Caco-2 (cell line): ENCODE data around the gene HRCT1. TPM values are rescaled to one million over a fixed set of nuclear protein-coding genes. Genes with fewer than 3 reads are reported as not detected.

Experiments used
- BruUV-seq: library from RNA; stranded (reverse); fragments of 400-500 nt; replicated peaks from 2 replicates; lab custom pipeline; 2021; lab: Mats Ljungman, UMichigan
- CTCF ChIA-PET: fragments of 300-600 bp; sonication (Branson Sonifier 250); formaldehyde crosslinking; loops from one replicate; lab custom pipeline; 2022; ENCODE audit warnings: antibody characterized with exemption; lab: Charles Lee
- POLR2A ChIA-PET: fragments of 300-600 bp; sonication (Branson Sonifier 250); formaldehyde crosslinking; loops from one replicate; lab custom pipeline; 2022; ENCODE audit warnings: antibody characterized with exemption; lab: Charles Lee
- DNase-seq, 2 experiments: peaks; one replicate each; pipeline versions ENCODE4 v3.0.0 to v3.0.0-alpha.2; 2020 to 2022
- H3K27me3 ChIP-seq: replicated peaks from 2 replicates; pipeline ENCODE4 v1.6.0; 2011; ENCODE audit warnings: low read length; ENCODE audit not compliant: control insufficient read depth, insufficient read depth
- H3K36me3 ChIP-seq: 2 replicates; pipeline ENCODE4 v1.5.1; 2011; ENCODE audit warnings: low read length; ENCODE audit not compliant: control insufficient read depth, insufficient read depth
- H3K4me1 ChIP-seq: fragments of 250-450 bp; sonication (Bioruptor Pico); 2 replicates; pipeline ENCODE4 v1.5.1; 2020; ENCODE audit warnings: mild to moderate bottlenecking
- H3K4me3 ChIP-seq: 2 replicates; pipeline ENCODE4 v1.5.1; 2011; ENCODE audit warnings: low read depth, mild to moderate bottlenecking, control low read depth, low read length
- H3K9me3 ChIP-seq: fragments of 250-450 bp; sonication (Bioruptor Pico); 2 replicates; pipeline ENCODE4 v1.5.1; 2020; ENCODE audit warnings: mild to moderate bottlenecking, moderate library complexity
- H3K27ac Mint-ChIP-seq: one replicate; pipeline ENCODE4 v1.8.0; 2022; ENCODE audit warnings: mixed read lengths; ENCODE audit not compliant: unreplicated experiment
- H3K27me3 Mint-ChIP-seq: one replicate; pipeline ENCODE4 v1.8.0; 2022; ENCODE audit warnings: mixed read lengths; ENCODE audit not compliant: insufficient read depth, unreplicated experiment
- H3K36me3 Mint-ChIP-seq: one replicate; pipeline ENCODE4 v1.8.0; 2022; ENCODE audit warnings: mild to moderate bottlenecking, mixed read lengths; ENCODE audit not compliant: insufficient read depth, unreplicated experiment
- H3K4me1 Mint-ChIP-seq: one replicate; pipeline ENCODE4 v1.8.0; 2022; ENCODE audit warnings: low read depth, mixed read lengths; ENCODE audit not compliant: unreplicated experiment
- H3K4me3 Mint-ChIP-seq: one replicate; pipeline ENCODE4 v1.8.0; 2022; ENCODE audit warnings: mild to moderate bottlenecking, moderate library complexity, mixed read lengths; ENCODE audit not compliant: unreplicated experiment
- H3K9me3 Mint-ChIP-seq: one replicate; pipeline ENCODE4 v1.8.0; 2022; ENCODE audit warnings: mixed read lengths; ENCODE audit not compliant: unreplicated experiment
- intact Hi-C: fragments of 100-400 bp; cut with micrococcal nuclease; formaldehyde crosslinking; loops from one replicate; pipeline ENCODE4 v1.10.0; 2022; ENCODE audit not compliant: unreplicated experiment
- total RNA-seq: library from RNA; stranded (reverse); gene quantifications from 2 replicates; pipeline ENCODE4 v1.2.3, GENCODE V29; 2022
- TF ChIP-seq, protein P1 (sequence below), 2 experiments: fragments of 200-600 bp in 1 of 2; IDR thresholded peaks; 1 replicate in 1 of 2; 2 replicates in 1 of 2; pipeline versions ENCODE4 v1.5.1 to v1.8.0; 2011 to 2022; ENCODE audit warnings: antibody characterized with exemption in 1 of 2, control low read depth in 1 of 2, inconsistent platforms in 1 of 2, low read depth in 1 of 2, low read length in 1 of 2, mild to moderate bottlenecking in 1 of 2, moderate library complexity in 1 of 2; ENCODE audit not compliant: insufficient read depth in 1 of 2, severe bottlenecking in 1 of 2, unreplicated experiment in 1 of 2

HRCT1 gene
- total RNA-seq, 1 experiment from 2014 or later = not detected

DNA sequence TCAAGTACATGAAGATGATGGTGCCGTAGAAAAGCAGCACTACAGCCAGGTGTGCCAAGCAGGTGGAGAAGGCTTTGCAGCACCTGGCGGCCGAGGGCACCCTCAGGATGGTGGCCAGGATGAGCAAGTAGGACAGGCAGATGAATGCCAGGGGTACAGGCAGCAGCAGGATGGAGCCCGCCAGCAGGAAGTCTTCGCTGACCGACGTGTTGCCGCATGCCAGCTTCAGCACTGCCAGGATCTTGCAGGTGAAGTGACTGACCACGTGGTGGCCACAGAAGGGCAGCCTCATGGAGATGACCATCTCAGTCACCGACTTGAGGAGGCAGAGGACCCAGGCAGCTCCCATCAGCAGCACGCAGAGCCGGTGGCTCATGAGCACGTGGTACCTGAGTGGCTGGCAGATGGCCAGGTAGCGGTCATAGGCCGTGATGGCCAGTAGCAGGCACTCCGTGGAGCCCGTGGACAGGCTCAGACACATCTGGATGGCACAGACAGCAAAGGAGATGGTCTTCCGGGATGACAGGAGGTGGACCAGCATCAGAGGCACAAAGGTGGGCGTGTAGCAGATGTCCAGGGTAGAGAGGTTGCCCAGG, 36.3 kb upstream of the HRCT1 start:
- no peak for DNase-seq
- Mint-ChIP-seq H3K4me1 (no peaks in the 10 kb centered on the region), H3K4me3 (no peak overlapping the region), H3K9me3 (no peaks in the 10 kb centered on the region), H3K27ac (no peak overlapping the region), H3K36me3 (no peaks in the 10 kb centered on the region), H3K27me3 (no peaks in the 10 kb centered on the region)
- TF ChIP-seq, protein P1, sequence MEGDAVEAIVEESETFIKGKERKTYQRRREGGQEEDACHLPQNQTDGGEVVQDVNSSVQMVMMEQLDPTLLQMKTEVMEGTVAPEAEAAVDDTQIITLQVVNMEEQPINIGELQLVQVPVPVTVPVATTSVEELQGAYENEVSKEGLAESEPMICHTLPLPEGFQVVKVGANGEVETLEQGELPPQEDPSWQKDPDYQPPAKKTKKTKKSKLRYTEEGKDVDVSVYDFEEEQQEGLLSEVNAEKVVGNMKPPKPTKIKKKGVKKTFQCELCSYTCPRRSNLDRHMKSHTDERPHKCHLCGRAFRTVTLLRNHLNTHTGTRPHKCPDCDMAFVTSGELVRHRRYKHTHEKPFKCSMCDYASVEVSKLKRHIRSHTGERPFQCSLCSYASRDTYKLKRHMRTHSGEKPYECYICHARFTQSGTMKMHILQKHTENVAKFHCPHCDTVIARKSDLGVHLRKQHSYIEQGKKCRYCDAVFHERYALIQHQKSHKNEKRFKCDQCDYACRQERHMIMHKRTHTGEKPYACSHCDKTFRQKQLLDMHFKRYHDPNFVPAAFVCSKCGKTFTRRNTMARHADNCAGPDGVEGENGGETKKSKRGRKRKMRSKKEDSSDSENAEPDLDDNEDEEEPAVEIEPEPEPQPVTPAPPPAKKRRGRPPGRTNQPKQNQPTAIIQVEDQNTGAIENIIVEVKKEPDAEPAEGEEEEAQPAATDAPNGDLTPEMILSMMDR (IDR thresholded peaks at IDR 0.05; ENCODE audit: insufficient read depth in 1 of 2, low read depth in 1 of 2, low read length in 1 of 2, severe bottlenecking in 1 of 2, unreplicated experiment in 1 of 2) = no peak
- Histone ChIP-seq H3K9me3 (no peaks in the 10 kb centered on the region), H3K4me3 (no peak overlapping the region), H3K4me1 (no peaks in the 10 kb centered on the region), H3K36me3 (no peaks in the 10 kb centered on the region), H3K27me3 (no peaks in the 10 kb centered on the region)
- POLR2A ChIA-PET = no interaction called here
- intact Hi-C loops = no loop called here
- BruUV-seq = no TSS peak
- CTCF ChIA-PET = no interaction called here

DNA sequence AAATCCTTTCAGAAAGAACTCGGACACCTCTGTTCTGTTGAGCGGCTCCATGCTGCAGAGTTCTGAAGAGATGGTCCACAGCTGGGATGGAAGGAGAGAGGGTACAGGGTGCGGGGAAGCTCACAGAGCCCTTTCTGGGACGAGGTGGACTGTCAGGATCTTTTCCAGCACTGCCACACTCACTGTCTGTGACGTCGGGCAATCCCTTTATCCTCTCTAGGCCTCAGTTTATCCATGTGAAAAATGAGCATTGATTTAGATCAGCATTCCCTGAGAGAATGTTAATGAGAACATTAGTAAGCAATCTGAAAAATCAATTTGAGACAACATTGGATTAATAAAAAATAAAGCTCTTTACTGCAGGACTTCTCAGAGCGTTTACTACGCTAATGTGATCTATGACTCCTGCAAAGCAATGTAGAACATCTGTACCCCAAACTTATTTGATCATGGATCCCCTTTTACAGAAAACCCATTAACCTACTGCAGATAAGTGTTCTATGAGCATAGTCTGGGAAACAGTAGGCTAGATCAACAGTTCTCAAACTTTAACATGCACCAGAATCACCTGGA, 35.6 kb upstream of the HRCT1 start, which contains the start of gene OR13J1:
TSS of gene OR13J1 (minus strand) at position 51 of the 573 bp plus-strand sequence. CDS start at position 51, 0 bp downstream.
- DNase-seq = no peak
- Mint-ChIP-seq H3K4me1 (no peaks in the 10 kb centered on the region), H3K27ac (no peak within 1 kb of the TSS), H3K9me3 (no peaks in the 10 kb centered on the region), H3K4me3 (no peak within 1 kb of the TSS), H3K36me3 (no peaks in the 10 kb centered on the region), H3K27me3 (peaks cover 1% of the 10 kb centered on the region)
- Histone ChIP-seq H3K4me3 (no peak within 1 kb of the TSS), H3K36me3 (no peaks in the 10 kb centered on the region), H3K9me3 (no peaks in the 10 kb centered on the region), H3K27me3 (no peaks in the 10 kb centered on the region), H3K4me1 (no peaks in the 10 kb centered on the region)
- BruUV-seq = no TSS peak
- ChIA-PET POLR2A (no interaction called here), CTCF (interaction anchor here (1.5 kb wide), 1 partner anchor 12 kb away, joined by 3 read pairs; no protein-coding TSS in a partner anchor)
- TF ChIP-seq, protein P1 (IDR thresholded peaks at IDR 0.05; ENCODE audit: insufficient read depth in 1 of 2, low read depth in 1 of 2, low read length in 1 of 2, severe bottlenecking in 1 of 2, unreplicated experiment in 1 of 2) = no peak
- intact Hi-C loops = no loop called here

DNA sequence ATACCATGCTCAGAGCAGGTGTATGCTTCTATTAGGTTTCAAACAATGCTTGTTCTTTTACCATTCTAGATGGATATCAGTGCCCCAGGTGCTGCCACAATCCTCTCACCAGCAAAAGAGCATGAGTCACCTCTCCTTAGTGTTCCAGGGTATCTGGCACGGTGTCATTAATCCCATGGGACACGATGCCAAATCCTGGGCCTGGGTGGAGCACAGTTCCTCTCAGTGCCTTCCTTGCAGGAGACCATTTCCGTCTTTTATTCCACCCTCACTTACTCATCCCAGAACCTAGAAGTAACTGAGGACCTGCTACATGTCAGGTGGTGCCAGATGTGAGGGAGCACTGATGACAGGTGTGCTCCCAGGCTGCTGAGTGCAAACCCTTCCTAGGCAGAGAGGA, 34.5 kb upstream of the HRCT1 start:
- POLR2A ChIA-PET = no interaction called here
- no peak overlapping the region for H3K4me3 ChIP-seq
- Mint-ChIP-seq H3K27ac (no peak overlapping the region), H3K36me3 (no peaks in the 10 kb centered on the region), H3K4me3 (no peak overlapping the region), H3K27me3 (peaks cover 5% of the 10 kb centered on the region), H3K4me1 (no peaks in the 10 kb centered on the region), H3K9me3 (no peaks in the 10 kb centered on the region)
- H3K36me3 ChIP-seq = no peaks in the 10 kb centered on the region
- BruUV-seq = no TSS peak
- no peak for DNase-seq
- H3K27me3 ChIP-seq = no peaks in the 10 kb centered on the region
- H3K4me1 ChIP-seq = no peaks in the 10 kb centered on the region
- TF ChIP-seq, protein P1 (IDR thresholded peaks at IDR 0.05; ENCODE audit: insufficient read depth in 1 of 2, low read depth in 1 of 2, low read length in 1 of 2, severe bottlenecking in 1 of 2, unreplicated experiment in 1 of 2) = no peak
- H3K9me3 ChIP-seq = 0 out of 2 replicates have a peak, but pooled peaks cover 2% of the 10 kb centered on the region
- intact Hi-C loops = no loop called here
- CTCF ChIA-PET = interaction anchor here (1.5 kb wide), 1 partner anchor 11 kb away, joined by 3 read pairs; no protein-coding TSS in a partner anchor
